Prostate gland (tissue), 2 donors: ENCODE results near the gene M6PR. TPM values are rescaled to one million over a fixed set of nuclear protein-coding genes. Genes with fewer than 3 reads are reported as not detected.
"Not testable (repeated sequence)": the region's sequence is repeated elsewhere in the genome, so short reads cannot be mapped to it uniquely, and the experiment has no call there.

Experiments used
- DNase-seq: peaks from one replicate; pipeline ENCODE4 v3.0.0-alpha.2; 2019; ENCODE audit warnings: low spot score
- H3K27ac ChIP-seq, 2 donors: fragments of 200-600 bp; sonication (generic); 2 replicates each; pipeline ENCODE4 v1.5.1; 2017 to 2019
- H3K27me3 ChIP-seq: fragments of 200-600 bp; sonication (generic); replicated peaks from 2 replicates; pipeline ENCODE4 v1.5.1; 2019; ENCODE audit not compliant: insufficient read depth
- H3K36me3 ChIP-seq, 2 donors: fragments of 200-600 bp; sonication (generic); 1 replicate in 1 of 2; 2 replicates in 1 of 2; pipeline versions ENCODE4 v1.5.1 to v1.8.1; 2017 to 2019
- H3K4me1 ChIP-seq: fragments of 200-600 bp; sonication (generic); replicated peaks from 2 replicates; pipeline ENCODE4 v1.5.1; 2019
- H3K4me3 ChIP-seq, 2 donors: fragments of 200-600 bp; sonication (generic); 2 replicates each; pipeline ENCODE4 v1.5.1; 2017 to 2019
- H3K9me3 ChIP-seq: fragments of 200-600 bp; sonication (generic); 2 replicates; pipeline ENCODE4 v1.5.1; 2017
- POLR2A ChIP-seq: fragments of 450-650 bp; IDR thresholded peaks from one replicate; pipeline ENCODE4 v1.6.1; 2016; ENCODE audit warnings: antibody characterized with exemption, mild to moderate bottlenecking
- POLR2AphosphoS5 ChIP-seq: sonication (generic); formaldehyde crosslinking; IDR thresholded peaks from one replicate; pipeline ENCODE4 v1.6.1; 2017; ENCODE audit warnings: antibody characterized with exemption
- WGBS: methylation state at CpG from one replicate; pipeline ENCODE4 v1.1.5; 2018; 5-methylcytosine and 5-hydroxymethylcytosine counted together
- intact Hi-C: fragments of 100-400 bp; cut with DNase I; formaldehyde crosslinking; loops from one replicate; pipeline ENCODE4 v1.14.2; 2022
- total RNA-seq, 2 donors: library from RNA; depleted of rRNA; stranded (reverse); fragments of >200 nt; gene quantifications; one replicate each; pipeline ENCODE4 v1.1.0, GENCODE V29; 2016
- TF ChIP-seq, protein P1 (sequence below), 4 experiments: fragments of 200-600 bp in 2 of 4; fragments of 450-650 bp in 2 of 4; sonication (generic) in 2 of 4; IDR thresholded peaks; 1 replicate in 3 of 4; 2 replicates in 1 of 4; pipeline ENCODE4 v1.5.1; 2016 to 2019; ENCODE audit warnings: antibody characterized with exemption in 4 of 4, mild to moderate bottlenecking in 2 of 4, moderate library complexity in 2 of 4

Gene M6PR
- total RNA-seq, 2 donors from 2014 or later, result 128 to 141 TPM

DNA sequence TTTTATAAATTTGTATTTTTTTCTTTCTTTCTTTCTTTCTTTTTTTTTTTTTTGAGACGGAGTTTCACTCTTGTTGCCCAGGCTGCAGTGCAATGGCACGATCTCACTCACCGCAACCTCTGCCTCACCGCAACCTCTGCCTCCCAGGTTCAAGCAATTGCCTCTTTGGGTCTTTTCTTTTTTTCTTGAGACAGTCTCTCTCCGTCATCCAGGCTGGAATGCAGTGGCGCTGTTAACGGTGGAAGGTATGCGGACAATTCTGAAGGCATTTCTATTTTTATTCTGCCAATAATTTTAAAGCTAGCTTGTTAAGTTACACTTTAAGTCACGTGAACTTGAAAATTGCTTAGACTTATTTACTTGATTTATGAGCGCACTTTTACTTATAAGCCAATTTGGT lies 43.9 kb downstream of the M6PR start:
- 40% methylated on average over 10 of the region's 10 CpGs for WGBS
- Histone ChIP-seq H3K4me1 (no peaks in the 10 kb centered on the region), H3K4me3 (no peak overlapping the region), H3K27ac (no peak overlapping the region), H3K9me3 (no peaks in the 10 kb centered on the region), H3K36me3 (no peaks in the 10 kb centered on the region), H3K27me3 (no peaks in the 10 kb centered on the region)
- DNase-seq, result no peak
- intact Hi-C loops, result loop anchor here (5.0 kb wide), 1 partner anchor 47 kb away; no protein-coding TSS in a partner anchor
- TF ChIP-seq POLR2AphosphoS5 (no peak), POLR2A (no peak)
- TF ChIP-seq, protein P1, sequence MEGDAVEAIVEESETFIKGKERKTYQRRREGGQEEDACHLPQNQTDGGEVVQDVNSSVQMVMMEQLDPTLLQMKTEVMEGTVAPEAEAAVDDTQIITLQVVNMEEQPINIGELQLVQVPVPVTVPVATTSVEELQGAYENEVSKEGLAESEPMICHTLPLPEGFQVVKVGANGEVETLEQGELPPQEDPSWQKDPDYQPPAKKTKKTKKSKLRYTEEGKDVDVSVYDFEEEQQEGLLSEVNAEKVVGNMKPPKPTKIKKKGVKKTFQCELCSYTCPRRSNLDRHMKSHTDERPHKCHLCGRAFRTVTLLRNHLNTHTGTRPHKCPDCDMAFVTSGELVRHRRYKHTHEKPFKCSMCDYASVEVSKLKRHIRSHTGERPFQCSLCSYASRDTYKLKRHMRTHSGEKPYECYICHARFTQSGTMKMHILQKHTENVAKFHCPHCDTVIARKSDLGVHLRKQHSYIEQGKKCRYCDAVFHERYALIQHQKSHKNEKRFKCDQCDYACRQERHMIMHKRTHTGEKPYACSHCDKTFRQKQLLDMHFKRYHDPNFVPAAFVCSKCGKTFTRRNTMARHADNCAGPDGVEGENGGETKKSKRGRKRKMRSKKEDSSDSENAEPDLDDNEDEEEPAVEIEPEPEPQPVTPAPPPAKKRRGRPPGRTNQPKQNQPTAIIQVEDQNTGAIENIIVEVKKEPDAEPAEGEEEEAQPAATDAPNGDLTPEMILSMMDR (IDR thresholded peaks at IDR 0.05), result no peak

DNA sequence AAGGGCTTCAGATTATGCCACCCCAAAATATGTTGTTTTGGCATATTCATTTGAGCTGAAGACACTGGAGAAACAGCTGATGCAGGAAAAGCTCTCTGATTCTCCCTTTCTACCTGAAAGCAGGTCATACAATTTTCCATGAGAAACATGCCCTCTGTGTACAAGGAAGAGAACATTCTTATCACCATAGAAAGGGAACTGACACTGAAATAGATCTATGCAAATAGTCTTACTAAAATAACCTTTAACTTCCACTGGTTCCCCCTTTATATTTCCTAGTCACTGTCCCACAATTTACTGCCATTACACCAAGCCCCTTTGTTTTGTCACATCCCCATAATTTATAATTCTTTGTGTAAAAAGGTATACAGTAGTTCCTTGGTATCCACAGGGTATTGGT lies 44.8 kb downstream of the M6PR start:
- Histone ChIP-seq H3K9me3 (no peaks in the 10 kb centered on the region), H3K4me1 (no peaks in the 10 kb centered on the region), H3K4me3 (no peak overlapping the region), H3K27ac (no peak overlapping the region), H3K36me3 (no peaks in the 10 kb centered on the region), H3K27me3 (no peaks in the 10 kb centered on the region)
- TF ChIP-seq POLR2AphosphoS5, result no peak
- TF ChIP-seq, protein P1 (IDR thresholded peaks at IDR 0.05), result no peak
- no peak for TF ChIP-seq POLR2A
- intact Hi-C loops, result loop anchor here (5.0 kb wide), 1 partner anchor 48 kb away; no protein-coding TSS in a partner anchor
- no peak for DNase-seq

DNA sequence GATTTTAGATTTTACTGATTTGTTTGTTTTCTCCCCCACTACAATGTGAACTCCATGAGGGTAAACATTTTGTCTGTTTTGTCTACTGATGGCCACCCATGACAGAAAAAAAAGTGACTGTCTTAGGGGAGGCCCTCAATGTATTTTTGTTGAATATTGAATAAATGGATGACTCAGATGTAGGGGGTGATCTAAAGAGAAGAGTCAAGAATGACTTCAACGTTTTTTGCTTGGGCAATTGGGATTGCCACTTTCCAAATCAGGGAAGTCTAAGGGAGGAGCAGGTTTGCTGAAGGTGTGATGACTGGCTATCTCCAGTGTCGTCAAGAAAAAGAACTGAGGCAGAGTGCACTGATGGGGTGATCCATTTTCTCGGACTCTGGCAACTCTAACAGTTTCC lies 45.8 kb downstream of the M6PR start:
- Histone ChIP-seq H3K9me3 (no peaks in the 10 kb centered on the region), H3K36me3 (no peaks in the 10 kb centered on the region), H3K27ac (no peak overlapping the region), H3K27me3 (no peaks in the 10 kb centered on the region), H3K4me3 (no peak overlapping the region), H3K4me1 (no peaks in the 10 kb centered on the region)
- TF ChIP-seq, protein P1 (IDR thresholded peaks at IDR 0.05), result no peak
- TF ChIP-seq POLR2AphosphoS5, result no peak
- no peak for TF ChIP-seq POLR2A
- intact Hi-C loops, result no loop called here
- DNase-seq, result no peak
- 81% methylated on average over 3 of the region's 3 CpGs for WGBS

DNA sequence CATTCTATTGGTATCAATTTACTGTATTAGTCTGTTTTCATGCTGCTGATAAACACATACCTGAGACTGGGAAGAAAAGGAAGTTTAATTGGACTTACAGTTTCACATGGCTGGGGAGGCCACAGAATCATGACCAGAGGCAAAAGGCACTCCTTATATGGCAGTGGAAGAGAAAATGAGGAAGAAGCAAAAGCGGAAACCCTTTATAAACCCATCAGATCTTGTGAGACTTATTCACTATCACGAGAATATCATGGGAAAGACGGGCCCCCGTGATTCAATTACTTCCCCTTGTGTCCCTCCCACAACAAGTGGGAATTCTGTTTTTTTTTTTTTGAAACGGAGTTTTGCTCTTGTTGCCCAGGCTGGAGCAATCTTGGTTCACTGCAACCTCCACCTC lies 46.7 kb downstream of the M6PR start:
- H3K9me3 ChIP-seq, H3K36me3 ChIP-seq, DNase-seq, intact Hi-C loops, H3K27ac ChIP-seq, H3K27me3 ChIP-seq, H3K4me3 ChIP-seq, H3K4me1 ChIP-seq: not testable (repeated sequence)
- WGBS, result 77% methylated on average over 5 of the region's 5 CpGs

DNA sequence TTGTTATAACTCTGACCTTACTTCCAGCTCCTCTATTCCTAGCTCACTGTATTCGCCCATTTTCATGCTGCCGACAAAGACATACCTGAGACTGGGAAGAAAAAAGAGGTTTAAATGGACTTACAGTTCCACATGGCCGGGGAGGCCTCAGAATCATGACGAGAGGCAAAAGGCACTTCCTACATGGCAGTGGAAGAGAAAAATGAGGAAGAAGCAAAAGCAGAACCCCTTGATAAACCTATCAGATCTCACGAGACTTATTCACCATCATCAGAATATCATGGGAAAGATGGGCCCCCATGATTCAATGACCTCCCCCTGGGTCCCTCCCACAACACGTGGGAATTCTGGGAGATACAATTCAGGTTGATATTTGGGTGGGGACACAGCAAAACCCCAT lies 49.6 kb downstream of the M6PR start:
- no peak overlapping the region for H3K4me3 ChIP-seq
- no peak for DNase-seq
- intact Hi-C loops, result no loop called here
- no peaks in the 10 kb centered on the region for H3K36me3 ChIP-seq
- no peaks in the 10 kb centered on the region for H3K9me3 ChIP-seq
- H3K27me3 ChIP-seq, result no peaks in the 10 kb centered on the region
- H3K4me1 ChIP-seq, result no peaks in the 10 kb centered on the region
- 93% methylated on average over 6 of the region's 6 CpGs for WGBS
- TF ChIP-seq POLR2AphosphoS5 (no peak), POLR2A (no peak)
- TF ChIP-seq, protein P1 (IDR thresholded peaks at IDR 0.05), result no peak
- H3K27ac ChIP-seq, result no peak overlapping the region
